GM18507 (cell line): ENCODE measurements around the gene ZFYVE16.
"Not testable (repeated sequence)": the region's sequence is repeated elsewhere in the genome, so short reads cannot be mapped to it uniquely, and the experiment has no call there.

Source experiments
- DNase-seq: peaks from one replicate; pipeline ENCODE4 v3.0.0; 2011; ENCODE audit warnings: low read depth; ENCODE audit not compliant: insufficient read length; ENCODE audit errors: extremely low spot score
- FAIRE-seq: peaks from 2 replicates; lab custom pipeline; 2011; peaks lifted over from hg19 to GRCh38; lab: Jason Lieb, UNC

ZFYVE16 gene

GRCh38 chr5:80408484-80409366 is 861 bp downstream of the ZFYVE16 start:
- FAIRE-seq: peak; percentile 45
- DNase-seq: no peak

GRCh38 chr5:80409367-80409966 is 1.6 kb downstream of the ZFYVE16 start:
- FAIRE-seq (no peak), DNase-seq (no peak)

GRCh38 chr5:80411589-80412219 is 3.8 kb downstream of the ZFYVE16 start:
- DNase-seq (no peak), FAIRE-seq (no peak)

GRCh38 chr5:80414113-80414512 is 6.2 kb downstream of the ZFYVE16 start:
- FAIRE-seq (no peak), DNase-seq (no peak)

GRCh38 chr5:80417973-80418372 is 10.1 kb downstream of the ZFYVE16 start:
- DNase-seq (no peak), FAIRE-seq (no peak)

GRCh38 chr5:80424365-80424764 is 16.5 kb downstream of the ZFYVE16 start:
- DNase-seq, FAIRE-seq: not testable (repeated sequence)

GRCh38 chr5:80435476-80435875 is 27.6 kb downstream of the ZFYVE16 start:
- DNase-seq (no peak), FAIRE-seq (no peak)

GRCh38 chr5:80437326-80437725 is 29.5 kb downstream of the ZFYVE16 start:
- no peak for FAIRE-seq
- DNase-seq: no peak

GRCh38 chr5:80438739-80439138 is 30.9 kb downstream of the ZFYVE16 start:
- no peak for FAIRE-seq

GRCh38 chr5:80439213-80439612 is 31.3 kb downstream of the ZFYVE16 start:
- no peak for FAIRE-seq
- no peak for DNase-seq

More at GRCh38 chr5:80438739-80439138, 30.9 kb downstream of the ZFYVE16 start:
- DNase-seq: no peak

- FAIRE-seq: no peak
- no peak for DNase-seq
Measured at GRCh38 chr5:80442742-80443141, 34.9 kb downstream of the ZFYVE16 start.

GRCh38 chr5:80453366-80453765 is 45.5 kb downstream of the ZFYVE16 start:
- DNase-seq (no peak), FAIRE-seq (peak; percentile 31)

GRCh38 chr5:80463269-80463668 is 55.4 kb downstream of the ZFYVE16 start:
- DNase-seq (no peak), FAIRE-seq (no peak)

- FAIRE-seq: no peak
- no peak for DNase-seq
Measured at GRCh38 chr5:80466669-80467485, 59.0 kb downstream of the ZFYVE16 start.

GRCh38 chr5:80468131-80468530 is 60.3 kb downstream of the ZFYVE16 start:
- FAIRE-seq (no peak), DNase-seq (no peak)

- not testable (repeated sequence) for DNase-seq, FAIRE-seq
Measured at GRCh38 chr5:80470631-80471030, 62.8 kb downstream of the ZFYVE16 start.

GRCh38 chr5:80474929-80475328 is 67.1 kb downstream of the ZFYVE16 start:
- FAIRE-seq: no peak

GRCh38 chr5:80479713-80480112 is 71.8 kb downstream of the ZFYVE16 start:
- FAIRE-seq (no peak), DNase-seq (no peak)

More at GRCh38 chr5:80474929-80475328, 67.1 kb downstream of the ZFYVE16 start:
- DNase-seq: no peak

- no peak for FAIRE-seq
- DNase-seq: no peak
Measured at GRCh38 chr5:80480354-80480753, 72.5 kb downstream of the ZFYVE16 start.
